ENCODE data around the gene TMEM164.

The TMEM164 gene

DNA sequence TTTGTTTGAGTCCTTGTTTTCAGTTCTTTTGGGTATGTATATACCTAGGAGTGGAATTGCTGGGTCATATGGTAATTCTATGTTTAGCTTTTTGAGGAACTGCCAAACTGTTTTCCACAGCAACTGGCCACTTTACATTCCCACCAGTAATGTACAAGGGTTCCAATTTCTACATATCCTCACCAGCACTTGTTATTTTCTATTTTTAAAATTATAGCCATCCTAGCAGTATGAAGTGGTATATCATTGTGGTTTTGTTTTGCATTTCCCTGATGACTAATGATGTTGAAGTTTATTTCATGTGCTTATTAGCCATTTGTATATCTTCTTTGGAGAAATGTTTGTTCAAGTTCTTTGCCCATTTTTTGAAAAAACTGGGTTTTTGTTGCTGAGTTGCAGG is 39.6 kb downstream of the TMEM164 start:
- no peak for DNase-seq

DNA sequence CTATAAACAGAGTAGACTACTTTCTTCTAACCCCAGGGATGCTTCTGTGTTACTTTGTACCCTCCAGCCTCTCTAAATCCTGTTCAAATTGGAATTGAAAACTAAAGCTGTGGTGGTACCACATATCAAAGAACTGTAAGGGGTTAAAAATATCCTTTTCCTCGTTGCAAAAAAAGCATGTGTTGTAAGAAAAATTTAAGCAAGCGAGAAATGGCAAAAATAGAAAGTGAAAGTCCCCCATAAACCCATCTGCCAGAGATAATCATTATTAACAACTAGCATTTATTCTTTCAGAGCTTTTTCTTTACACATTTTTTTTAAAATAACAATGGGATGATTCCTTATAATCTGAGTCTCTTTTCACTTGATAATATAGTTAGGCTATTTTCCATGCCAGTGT is 40.6 kb downstream of the TMEM164 start:
- no peak for DNase-seq

DNA sequence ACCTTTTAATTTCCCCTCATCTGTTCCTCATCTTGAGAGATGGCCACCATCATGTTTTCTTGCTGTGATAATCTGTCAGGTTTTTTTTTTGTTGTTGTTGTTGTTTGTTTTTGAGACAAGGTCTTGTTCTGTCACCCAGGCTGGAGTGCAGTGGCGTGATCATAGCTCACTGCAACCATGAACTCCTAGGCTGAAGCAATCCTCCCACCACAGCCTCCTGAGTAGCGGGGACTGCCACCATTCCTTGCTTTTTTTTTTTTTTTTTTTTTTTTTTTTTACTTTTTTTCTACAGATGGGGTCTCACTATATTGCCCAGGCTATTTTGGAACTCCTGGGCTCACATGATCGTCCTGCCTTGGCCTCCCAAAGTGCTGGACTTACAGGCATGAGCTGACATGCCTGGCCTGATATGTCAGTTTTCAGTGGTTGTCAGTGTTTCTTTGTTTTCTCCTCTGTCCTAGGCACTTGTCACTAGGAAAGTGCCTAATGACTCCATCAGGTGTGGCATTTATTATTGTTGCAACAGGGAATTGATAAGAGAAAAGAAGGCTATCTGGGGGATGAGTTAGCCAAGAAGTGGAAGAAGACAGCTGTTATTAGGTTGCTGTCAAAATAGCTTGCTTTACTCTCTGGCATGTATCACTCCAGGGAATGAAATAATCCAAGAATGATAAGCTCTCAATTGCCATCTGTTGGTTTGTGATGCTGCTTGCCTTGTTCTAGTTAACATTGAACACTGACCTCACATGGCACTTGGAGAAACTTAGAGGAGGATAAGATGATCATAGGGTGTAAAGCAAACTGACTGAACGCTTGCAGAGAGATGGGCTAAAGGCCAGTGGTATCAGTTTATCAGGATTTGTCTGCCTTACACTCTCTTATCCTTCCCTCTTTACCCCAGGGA is 41.7 kb downstream of the TMEM164 start:
- no peak for DNase-seq

DNA sequence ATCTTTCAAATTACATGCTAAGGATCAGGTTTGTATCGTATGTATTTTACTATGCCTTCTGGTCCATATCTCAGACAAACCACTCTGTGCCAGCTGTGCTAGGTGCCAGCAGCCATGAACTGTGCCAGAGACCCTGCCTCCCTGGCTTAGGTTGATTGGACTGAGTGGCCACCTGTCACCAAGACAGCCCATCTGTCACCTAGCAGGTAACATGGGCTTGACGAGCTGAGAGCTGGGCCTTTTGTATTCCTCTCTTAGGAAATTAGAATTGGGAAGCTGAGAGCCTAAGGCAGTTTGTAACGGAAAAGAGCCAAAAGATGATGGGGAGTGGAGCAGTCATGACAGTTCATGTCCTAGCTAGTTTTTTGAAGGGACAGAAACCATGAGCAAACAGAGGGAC is 42.5 kb downstream of the TMEM164 start:
- no peak for DNase-seq

DNA sequence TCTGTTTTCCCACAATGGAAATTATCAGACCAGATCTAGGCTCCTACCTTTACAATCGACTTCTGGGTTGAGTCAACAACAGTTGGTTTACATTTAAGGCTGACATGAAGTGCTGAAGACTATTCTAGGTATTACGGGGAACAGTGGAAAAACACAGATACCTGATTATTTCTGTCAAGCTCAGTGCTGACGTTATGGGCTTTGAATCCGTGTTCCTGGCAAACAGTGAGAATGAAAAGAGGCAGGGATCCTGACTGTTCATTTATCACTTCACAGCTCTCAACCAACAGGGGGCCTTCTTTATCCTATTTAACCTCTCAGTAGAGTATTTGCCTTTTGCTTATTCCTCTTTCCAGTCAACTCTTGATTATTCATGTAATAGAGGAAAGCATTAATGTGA is 43.1 kb downstream of the TMEM164 start:
- DNase-seq: no peak

DNA sequence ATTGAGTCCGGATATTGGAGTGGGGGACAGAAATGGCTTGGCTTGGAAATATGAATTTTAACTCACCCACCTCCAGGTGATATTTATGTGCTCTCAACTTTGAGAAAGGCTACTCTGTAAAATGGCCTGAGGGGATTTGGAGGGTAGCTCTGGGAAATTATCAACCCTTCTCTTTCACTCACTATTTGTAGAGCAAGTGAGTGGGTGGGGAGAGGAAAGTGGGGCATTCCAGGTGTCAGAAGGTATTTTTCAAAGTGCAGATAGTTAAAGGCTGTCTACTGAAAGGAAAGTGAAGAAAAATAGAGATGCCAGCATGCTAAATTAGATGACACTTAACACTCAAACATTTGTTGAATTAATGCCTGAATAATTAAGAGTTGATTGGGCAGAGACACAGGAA is 44.1 kb downstream of the TMEM164 start:
- DNase-seq: no peak

DNA sequence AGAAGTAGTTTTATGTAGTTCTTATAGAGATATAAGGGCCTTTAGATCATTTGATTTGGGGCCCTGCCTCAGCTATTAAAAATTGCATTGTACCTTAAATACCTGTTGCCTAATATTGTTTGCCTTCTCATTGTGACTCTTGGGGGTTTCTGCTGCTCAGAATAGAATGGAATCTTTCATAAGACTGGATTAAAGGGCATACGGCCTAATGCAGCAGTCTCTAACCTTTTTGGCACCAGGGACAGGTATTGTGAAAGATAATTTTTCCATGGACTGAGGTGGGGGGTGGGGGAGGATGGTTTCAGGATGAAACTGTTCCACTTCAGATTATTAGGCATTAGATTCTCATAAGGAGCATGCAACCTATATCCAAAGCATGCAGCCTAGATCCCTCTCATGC is 46.2 kb downstream of the TMEM164 start:
- DNase-seq: no peak

DNA sequence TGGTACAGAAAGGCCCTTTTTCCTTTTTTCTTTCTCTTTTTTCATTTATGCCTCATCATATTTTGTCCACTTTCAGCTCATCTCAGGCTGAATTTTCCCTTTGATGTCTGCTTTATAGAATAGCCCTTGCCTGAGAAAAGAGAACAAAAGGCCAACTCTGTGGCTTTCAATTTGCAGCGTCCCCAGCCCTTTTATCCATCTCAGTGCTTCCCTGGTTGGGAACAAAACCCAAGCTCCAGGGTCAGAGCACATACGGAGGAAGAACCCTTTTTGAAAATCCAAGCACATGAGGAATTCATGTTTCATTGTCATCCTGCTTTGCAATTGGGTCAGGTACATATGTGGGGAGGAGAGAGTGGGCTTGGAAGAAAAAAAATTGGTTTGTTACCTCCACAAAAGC is 47.5 kb downstream of the TMEM164 start:
- no peak for DNase-seq

DNA sequence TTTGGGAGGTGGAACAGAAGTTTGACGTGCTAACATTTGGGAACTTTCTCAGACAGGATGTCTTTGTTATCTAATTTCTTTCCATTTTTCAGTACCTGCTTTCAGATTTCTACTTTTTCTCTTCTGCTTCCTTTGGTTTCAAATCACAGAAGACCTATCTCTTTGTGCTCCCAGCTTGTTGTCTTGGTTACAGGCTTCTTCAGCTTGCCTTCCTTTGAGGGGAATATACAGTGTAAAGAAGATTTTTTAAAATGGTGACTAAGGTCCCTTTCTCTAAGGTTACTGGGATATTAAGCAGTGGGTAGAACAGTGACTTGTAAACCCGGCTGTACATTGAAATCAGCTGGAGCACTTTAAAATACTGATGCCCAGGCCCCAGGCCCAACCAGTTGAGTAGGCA is 48.0 kb downstream of the TMEM164 start:
- DNase-seq: no peak

DNA sequence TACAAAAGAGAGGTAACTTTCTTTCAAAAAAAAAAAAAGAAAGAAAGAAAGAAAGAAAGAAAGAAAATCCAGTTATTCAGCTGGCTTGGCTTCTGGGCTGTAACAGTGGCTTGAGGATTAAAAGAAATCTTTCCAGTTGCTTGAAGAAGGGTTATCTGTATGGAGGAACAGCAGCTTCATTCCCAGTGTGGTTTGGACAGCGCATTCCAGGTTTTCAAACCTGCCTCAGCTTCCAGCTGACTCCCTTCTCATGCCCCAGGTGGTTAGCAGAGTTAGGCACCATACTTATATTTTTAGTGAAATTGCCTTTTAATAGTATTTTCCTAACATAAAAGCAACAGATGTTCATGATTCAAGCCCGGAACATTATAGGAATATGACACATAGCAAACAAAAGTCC is 48.6 kb downstream of the TMEM164 start:
- no peak for DNase-seq

DNA sequence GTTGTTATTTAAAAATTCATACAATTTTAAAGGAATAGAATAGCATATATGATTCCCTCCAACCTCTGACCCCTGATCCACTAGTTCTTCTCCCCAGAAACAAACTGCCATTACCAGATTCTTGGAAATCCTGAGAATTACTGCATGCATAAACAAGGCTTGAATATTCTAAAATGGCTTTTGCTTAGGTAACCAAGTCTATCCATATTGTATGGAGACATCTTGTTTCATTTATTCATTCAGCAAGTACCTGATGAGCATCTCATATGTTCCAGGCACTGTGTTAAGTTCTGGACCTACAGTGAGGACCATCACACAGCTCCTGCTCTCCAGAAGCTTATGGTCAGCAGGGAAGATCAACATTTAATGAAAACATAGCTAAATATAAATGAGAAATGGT is 49.4 kb downstream of the TMEM164 start:
- no peak for DNase-seq

DNA sequence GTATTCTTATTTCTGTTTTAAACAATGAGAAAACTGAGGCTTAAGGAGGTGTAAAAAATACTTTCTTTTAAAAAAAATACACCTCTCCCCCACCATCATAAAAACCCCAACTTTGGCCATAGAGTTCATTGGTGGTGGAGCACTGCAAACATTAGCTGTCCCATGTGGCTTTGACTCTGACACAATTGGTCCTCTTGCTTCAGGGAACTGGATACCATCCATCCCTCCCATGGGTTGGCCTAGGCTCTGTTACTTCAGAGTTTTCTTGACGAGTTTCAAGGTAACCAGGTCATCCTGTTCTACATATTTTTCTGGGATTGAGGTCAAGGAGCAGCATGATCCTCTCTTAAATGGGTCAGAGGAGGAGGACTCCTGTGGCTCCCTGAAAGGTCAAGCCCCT is 50.5 kb downstream of the TMEM164 start:
- no peak for DNase-seq

DNA sequence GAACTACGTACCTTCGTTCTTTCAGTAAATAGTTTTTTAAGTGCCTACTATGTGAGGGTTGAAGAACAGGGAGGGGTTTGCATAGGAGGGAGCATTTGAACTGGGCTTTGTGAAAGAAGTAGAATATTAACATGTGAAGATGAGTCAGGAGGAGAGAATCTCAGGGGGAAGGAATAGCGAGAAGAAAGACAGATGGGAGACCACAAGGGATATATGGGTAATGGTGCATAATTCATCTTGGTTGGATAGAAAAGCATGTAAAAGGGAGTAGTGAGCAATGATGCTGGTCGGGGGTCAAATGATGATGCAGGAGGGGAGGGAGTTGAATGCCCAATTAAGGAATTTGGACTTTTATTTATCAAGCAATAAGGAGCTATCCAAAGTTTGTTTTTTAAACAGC is 52.7 kb downstream of the TMEM164 start:
- DNase-seq: no peak

DNA sequence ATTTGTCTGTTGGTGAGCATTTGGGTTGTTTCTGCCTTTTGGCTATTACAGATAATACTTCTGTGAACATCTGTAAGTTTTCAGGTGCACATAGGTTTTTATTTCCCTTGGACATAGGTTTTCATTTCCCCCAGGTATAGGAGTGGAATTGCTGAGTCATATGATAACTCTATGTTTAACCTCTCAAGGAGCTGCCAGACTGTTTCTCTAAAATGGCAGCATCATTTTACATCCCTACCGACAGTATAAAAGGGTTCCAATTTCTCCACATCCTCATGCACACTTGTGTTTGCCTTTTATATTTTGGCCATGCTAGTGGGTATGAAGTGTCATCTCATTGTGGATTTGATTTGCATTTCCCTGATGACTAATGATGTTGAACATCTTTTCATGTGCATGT is 53.5 kb downstream of the TMEM164 start:
- no peak for DNase-seq

DNA sequence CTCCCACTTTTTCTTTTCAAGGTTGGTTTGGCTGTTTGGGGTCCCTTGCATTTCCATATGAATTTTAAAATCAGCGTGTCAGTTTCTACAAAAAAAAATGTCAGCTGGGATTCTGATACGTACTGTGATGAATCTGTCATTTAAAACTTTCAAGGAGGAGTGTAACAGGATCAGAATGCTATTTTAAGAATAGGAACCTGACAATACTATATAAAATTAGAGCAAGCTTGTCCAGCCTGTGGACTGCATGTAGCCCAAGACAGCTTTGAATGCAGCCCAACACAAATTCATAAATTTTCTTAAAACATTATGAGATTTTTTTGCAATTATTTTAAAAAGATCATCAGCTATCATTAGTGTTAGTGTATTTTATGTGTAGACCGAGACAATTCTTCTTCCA is 56.5 kb downstream of the TMEM164 start:
- no peak for DNase-seq

DNA sequence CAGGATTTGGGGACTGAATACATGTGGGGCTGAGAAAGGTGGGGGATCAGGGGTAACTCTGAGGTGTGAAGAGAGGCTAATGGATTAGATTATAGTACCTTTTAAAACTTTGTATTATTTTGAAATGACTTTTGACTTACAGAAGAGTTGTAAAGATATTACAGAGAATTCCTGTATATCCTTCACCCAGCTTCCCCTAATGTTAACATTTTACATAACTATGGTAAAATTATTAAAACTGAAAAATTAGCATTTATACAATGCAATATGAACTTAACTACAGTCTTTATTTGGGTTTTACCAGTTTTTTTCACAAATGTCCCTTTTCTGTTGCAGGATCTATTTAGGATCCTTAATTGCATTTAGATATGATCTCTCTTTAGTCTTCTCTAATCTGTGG is 57.4 kb downstream of the TMEM164 start:
- DNase-seq: no peak

DNA sequence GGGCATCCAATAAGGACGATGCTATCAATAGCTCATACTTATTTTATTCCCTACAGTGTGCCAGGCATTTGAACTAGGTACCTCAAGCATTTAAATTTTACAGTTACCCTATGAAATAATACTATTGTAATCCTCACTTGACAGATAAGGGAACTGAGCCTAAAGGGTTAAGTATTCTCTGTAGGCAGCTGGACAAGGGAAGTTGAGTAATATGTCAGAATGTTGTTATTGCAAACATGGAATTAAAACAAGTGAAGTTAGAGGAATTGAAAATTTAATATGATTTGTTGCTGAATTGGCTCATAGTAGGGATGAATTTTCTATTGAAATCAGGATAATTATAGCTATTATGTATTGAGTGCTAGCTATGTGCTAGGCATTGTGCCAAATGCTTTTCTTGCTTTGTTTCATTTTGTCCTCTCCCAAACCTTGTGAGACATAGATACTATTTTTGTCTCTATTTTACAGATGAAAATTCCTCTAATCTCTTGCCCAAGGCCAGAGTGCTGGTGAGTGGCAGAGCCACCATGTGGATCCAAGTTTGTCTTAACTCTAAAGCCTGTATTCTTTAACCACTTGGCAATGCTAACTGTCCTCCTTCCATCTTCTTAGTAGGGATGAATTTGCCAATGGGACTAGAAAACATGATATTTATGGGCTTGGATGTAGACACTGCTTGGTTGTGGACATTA is 58.1 kb downstream of the TMEM164 start:
- no peak for DNase-seq

DNA sequence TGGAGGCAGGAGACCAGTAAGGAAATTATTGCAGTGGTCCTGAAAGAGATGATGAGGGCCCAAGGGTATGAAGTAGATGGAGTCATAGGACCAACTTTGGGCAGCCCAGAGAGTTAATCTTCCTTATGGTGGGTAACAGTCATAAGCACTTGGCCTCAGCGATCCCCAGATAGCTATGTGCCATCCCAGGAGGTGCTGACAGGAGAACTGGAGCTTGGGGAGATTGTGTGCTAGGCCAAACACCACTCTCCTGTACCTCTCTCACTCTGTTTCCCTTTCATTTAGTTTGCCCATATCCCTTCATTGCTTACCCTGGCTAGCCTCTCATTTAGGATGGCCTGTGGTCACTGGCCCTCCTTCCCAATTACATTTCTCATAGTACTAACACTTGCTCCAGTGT is 60.0 kb downstream of the TMEM164 start:
- DNase-seq: no peak

DNA sequence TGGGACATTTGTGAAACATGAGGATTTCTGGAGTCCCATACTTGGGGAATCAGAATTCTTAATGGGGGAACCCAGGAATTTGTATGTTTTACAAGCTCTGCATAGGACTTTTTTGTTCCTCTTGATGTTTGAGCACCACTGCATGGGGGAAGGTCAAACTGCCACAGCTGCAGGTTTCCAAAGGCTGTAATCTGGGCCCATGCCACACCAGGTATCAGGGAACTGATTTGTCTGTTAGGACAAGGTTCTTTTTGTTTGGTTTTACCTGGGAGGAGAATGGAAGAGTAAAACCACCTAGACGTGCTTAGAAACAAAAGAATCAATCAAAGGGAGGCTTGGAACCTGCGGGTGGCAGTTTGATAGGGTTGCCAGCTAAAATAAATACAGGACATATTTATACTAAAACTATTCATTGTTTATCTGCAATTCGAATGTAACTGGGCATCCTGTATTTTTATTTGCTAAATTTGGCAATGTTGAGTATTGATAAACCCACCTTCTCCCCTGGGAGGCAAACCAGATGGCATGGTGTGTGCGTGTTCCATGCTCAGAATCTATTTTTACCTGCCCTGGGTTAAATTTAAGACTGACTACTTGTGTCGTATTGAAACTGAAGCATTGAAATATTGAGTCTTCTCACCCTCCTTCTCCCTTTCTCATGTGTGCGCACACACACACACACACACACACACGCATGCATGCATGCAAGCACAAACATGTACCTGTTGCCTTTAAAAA is 63.7 kb downstream of the TMEM164 start:
- no peak for DNase-seq

DNA sequence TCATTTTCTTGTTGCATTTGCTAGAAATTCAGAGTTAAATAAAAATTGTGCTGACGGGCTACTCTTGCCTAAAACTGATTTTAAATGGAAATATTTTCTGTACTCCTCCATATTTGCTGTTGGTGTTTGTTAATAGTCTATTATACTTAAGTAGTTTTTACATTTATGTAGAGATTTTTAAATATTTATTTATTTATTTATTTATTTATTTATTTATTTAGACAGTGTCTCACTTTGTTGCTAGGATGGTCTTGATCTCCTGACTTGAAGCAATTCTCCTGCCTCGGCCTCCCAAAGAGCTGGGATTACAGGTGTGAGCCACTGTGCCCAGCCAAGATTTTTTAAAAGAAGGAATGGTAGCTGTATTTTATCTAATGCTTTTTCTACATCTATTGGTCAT is 68.1 kb downstream of the TMEM164 start:
- no peak for DNase-seq

DNA sequence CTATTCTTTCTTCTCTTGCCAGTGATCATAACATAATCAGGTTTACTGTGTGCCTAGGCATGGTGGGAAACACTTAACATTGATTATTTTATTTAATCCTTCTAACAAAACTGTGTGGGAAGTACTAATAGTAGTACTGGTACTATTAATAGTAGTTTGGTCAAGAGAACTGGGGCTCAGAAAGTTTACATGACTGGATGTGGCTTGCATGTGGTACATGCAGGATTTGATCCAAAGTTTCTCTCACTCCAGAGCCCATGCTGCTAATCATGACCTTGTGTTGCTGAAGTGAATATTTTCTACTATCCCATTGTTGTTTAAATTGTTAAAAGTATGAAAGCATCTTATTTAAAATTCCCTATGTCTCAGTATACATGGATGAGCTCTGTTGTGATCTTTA is 78.4 kb downstream of the TMEM164 start:
- no peak for DNase-seq

DNA sequence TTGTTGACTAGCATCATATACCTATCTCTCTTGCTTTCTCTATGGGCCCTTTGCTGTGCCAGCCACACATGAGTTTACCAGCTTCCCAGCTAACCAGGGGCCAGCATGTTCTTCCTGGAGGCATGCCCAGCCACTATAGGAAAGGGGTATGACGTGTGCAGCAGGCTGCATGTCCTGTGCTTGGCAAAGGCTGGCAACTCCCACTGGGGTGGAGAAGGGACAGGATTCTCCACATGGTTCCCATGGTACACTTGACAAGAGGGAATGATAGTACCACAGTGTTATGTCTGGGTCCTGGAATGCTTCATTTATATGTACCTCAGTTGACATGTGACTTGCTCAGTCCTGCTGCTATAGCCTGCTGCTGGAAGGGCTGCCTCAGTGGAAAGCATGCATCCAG is 78.8 kb downstream of the TMEM164 start:
- no peak for DNase-seq

DNA sequence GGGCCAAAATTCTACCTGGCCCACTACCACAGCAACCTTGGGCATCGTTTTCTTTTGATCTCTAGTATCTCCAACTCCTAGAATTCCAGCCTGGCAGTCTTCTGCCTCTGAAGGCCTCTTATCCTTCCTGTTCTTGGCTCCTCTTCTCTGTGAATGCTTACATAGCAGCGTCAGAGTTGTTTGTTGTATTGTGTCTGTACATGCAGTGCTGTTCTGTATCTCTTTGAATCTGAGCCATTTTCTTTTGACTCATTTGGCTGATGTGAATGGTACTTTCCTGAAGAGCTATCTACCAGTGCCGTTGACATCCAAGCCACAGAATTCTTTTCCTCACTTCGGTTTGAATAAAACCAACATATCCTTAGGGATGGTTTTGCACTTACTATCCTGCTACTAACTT is 79.2 kb downstream of the TMEM164 start:
- no peak for DNase-seq

Measured in activated CD4-positive, CD25-positive, alpha-beta regulatory T cell treated with anti-CD3 and anti-CD28 coated beads, Interleukin-2, amount 50 U/mL, for 72 hours (primary cell).